HepG2 (cell line): ENCODE measurements around the gene PRSS8. TPM values are rescaled to one million over a fixed set of nuclear protein-coding genes. Genes with fewer than 3 reads are reported as not detected.
A peak's percentile ranks its signal among the peaks of the same experiment; 100 is the strongest.

Source experiments
- ATF3 ChIP-seq: sonication (generic); formaldehyde crosslinking; IDR thresholded peaks from 2 replicates; pipeline ENCODE4 v1.4.0; 2020; ENCODE audit warnings: missing genetic modification reagents
- FOXP4 ChIP-seq: sonication (generic); formaldehyde crosslinking; IDR thresholded peaks from 2 replicates; pipeline ENCODE4 v1.4.0; 2020; ENCODE audit warnings: missing genetic modification reagents
- JUNB ChIP-seq: sonication (generic); formaldehyde crosslinking; IDR thresholded peaks from 2 replicates; pipeline ENCODE4 v1.8.0; 2022; ENCODE audit warnings: missing genetic modification reagents, mild to moderate bottlenecking, borderline replicate concordance
- KAT7 ChIP-seq: IDR thresholded peaks from 2 replicates; pipeline ENCODE4 v1.6.1; 2018; ENCODE audit warnings: borderline replicate concordance, missing compliant biosample characterization
- MAFK ChIP-seq, 2 experiments: IDR thresholded peaks in 1 of 2; conservative IDR thresholded peaks in 1 of 2; 2 replicates each; pipeline ENCODE4 v1.6.1; 2011; ENCODE audit warnings: improper control_type of control experiment in 2 of 2, low read length in 2 of 2
- MATR3 ChIP-seq: sonication (generic); formaldehyde crosslinking; IDR thresholded peaks from 2 replicates; pipeline ENCODE4 v1.4.0; 2020; ENCODE audit warnings: missing genetic modification reagents
- MYPOP ChIP-seq: sonication (generic); formaldehyde crosslinking; IDR thresholded peaks from 2 replicates; pipeline ENCODE4 v1.8.1; 2023; ENCODE audit warnings: mild to moderate bottlenecking, moderate library complexity, missing genetic modification reagents
- NBN ChIP-seq: fragments of 450-650 bp; conservative IDR thresholded peaks from 2 replicates; pipeline ENCODE4 v1.6.1; 2017
- RARA ChIP-seq: IDR thresholded peaks from 2 replicates; pipeline ENCODE4 v1.6.1; 2016; ENCODE audit warnings: missing genetic modification reagents, missing compliant biosample characterization
- RXRB ChIP-seq: IDR thresholded peaks from 2 replicates; pipeline ENCODE4 v1.6.1; 2016; ENCODE audit warnings: borderline replicate concordance, missing genetic modification reagents, missing compliant biosample characterization
- SNRNP70 ChIP-seq: fragments of 200-400 bp; formaldehyde crosslinking; IDR thresholded peaks from 2 replicates; pipeline ENCODE4 v1.6.1; 2017; ENCODE audit warnings: mild to moderate bottlenecking, low read depth, low read length, moderate library complexity
- ZBTB34 ChIP-seq: sonication (generic); formaldehyde crosslinking; IDR thresholded peaks from 2 replicates; pipeline ENCODE4 v1.8.0; 2022; ENCODE audit warnings: mild to moderate bottlenecking, missing genetic modification reagents
- ZFP36 ChIP-seq: fragments of 150-350 bp; IDR thresholded peaks from 2 replicates; pipeline ENCODE4 v1.6.1; 2018; ENCODE audit warnings: borderline replicate concordance, low read length, low read depth; ENCODE audit not compliant: partially characterized antibody
- ZMAT5 ChIP-seq: sonication (generic); formaldehyde crosslinking; IDR thresholded peaks from 2 replicates; pipeline ENCODE4 v1.5.0; 2020; ENCODE audit warnings: mild to moderate bottlenecking, low read depth, missing genetic modification reagents, borderline replicate concordance
- ZNF136 ChIP-seq: sonication (generic); formaldehyde crosslinking; IDR thresholded peaks from 2 replicates; pipeline ENCODE4 v1.8.1; 2022; ENCODE audit warnings: low read depth, mild to moderate bottlenecking, moderate library complexity, missing genetic modification reagents
- ZNF263 ChIP-seq: sonication (generic); formaldehyde crosslinking; IDR thresholded peaks from 2 replicates; pipeline ENCODE4 v1.4.0; 2020; ENCODE audit warnings: missing genetic modification reagents
- ZNF382 ChIP-seq: sonication (generic); formaldehyde crosslinking; IDR thresholded peaks from 2 replicates; pipeline ENCODE4 v1.5.0; 2020; ENCODE audit warnings: missing genetic modification reagents, mild to moderate bottlenecking, borderline replicate concordance
- ZNF530 ChIP-seq: sonication (generic); formaldehyde crosslinking; IDR thresholded peaks from 2 replicates; pipeline ENCODE4 v1.5.0; 2020; ENCODE audit warnings: low read depth, mild to moderate bottlenecking, missing genetic modification reagents
- ZNF75D ChIP-seq: sonication (generic); formaldehyde crosslinking; IDR thresholded peaks from 2 replicates; pipeline ENCODE4 v1.8.1; 2023; ENCODE audit warnings: missing genetic modification reagents, mild to moderate bottlenecking, borderline replicate concordance
- polyA plus RNA-seq, 8 experiments: library from polyadenylated mRNA; depleted of rRNA in 3 of 8; stranded (reverse) in 7 of 8; unstranded in 1 of 8; fragments of >200 nt; fragmentation: Illumina TruSeq in 4 of 8; extraction: Trizol in 4 of 8; gene quantifications; 2 replicates each; pipeline versions ENCODE4 v1.2.1 to v1.2.3, GENCODE V29; 2011 to 2016; ENCODE audit warnings: low read depth in 4 of 8, missing spikeins in 1 of 8, mixed read lengths in 1 of 8; ENCODE audit not compliant: insufficient read depth in 1 of 8
- total RNA-seq, 5 experiments: library from RNA; depleted of rRNA; stranded (reverse); fragments of >200 nt; fragmentation: Illumina TruSeq; extraction: Trizol; gene quantifications; 2 replicates each; pipeline ENCODE4 v1.2.3, GENCODE V29; 2016; ENCODE audit warnings: low read depth in 1 of 5
- TF ChIP-seq, protein P1 (sequence below): sonication (generic); formaldehyde crosslinking; IDR thresholded peaks from 2 replicates; pipeline ENCODE4 v1.5.1; 2020; ENCODE audit warnings: mild to moderate bottlenecking, moderate library complexity, missing genetic modification reagents
- TF ChIP-seq, protein P2 (sequence below): IDR thresholded peaks from 2 replicates; pipeline ENCODE4 v1.6.1; 2012; ENCODE audit warnings: inconsistent platforms

Gene PRSS8
- total and polyA plus RNA-seq, 2 of the 13 experiments (the other 11 are each of a cell fraction or from before 2014, with no cell fraction given) = 2.6 to 7.2 TPM

GRCh38 chr16:31142109-31143010 is 6.8 kb upstream of the PRSS8 start (continued):
- TF ChIP-seq FOXP4 (CRISPR knock-in tag) (peak; percentile 38; the same call in 1 of the 2 replicates), NBN (no peak), ZBTB34 (CRISPR knock-in tag) (0 out of 2 replicates have a peak, but pooled peaks have one; percentile 42), RXRB (CRISPR knock-in tag) (peak; percentile 91), ZNF382 (CRISPR knock-in tag) (no peak), RARA (peak; percentile 46), JUNB (no peak), ZNF530 (no peak), MATR3 (CRISPR knock-in tag) (no peak; the same call in 1 of the 2 replicates), ZMAT5 (CRISPR knock-in tag) (no peak), ZNF263 (peak; percentile 48; the same call in 1 of the 2 replicates), MYPOP (CRISPR knock-in tag) (peak; percentile 57; the same call in 1 of the 2 replicates), SNRNP70 (no peak), ZNF136 (CRISPR knock-in tag) (peak; percentile 90; the same call in 1 of the 2 replicates), ZFP36 (peak; percentile 30), KAT7 (CRISPR knock-in tag) (peak; percentile 64; the same call in 1 of the 2 replicates), ZNF75D (CRISPR knock-in tag) (no peak), ATF3 (CRISPR knock-in tag) (peak; percentile 27; the same call in 1 of the 2 replicates), MAFK (conservative IDR thresholded peaks at IDR 0.05 in 1 of 2, IDR thresholded peaks at IDR 0.05 in 1 of 2; ENCODE audit: low read length in 2 of 2) (no peak)
- TF ChIP-seq, protein P1, sequence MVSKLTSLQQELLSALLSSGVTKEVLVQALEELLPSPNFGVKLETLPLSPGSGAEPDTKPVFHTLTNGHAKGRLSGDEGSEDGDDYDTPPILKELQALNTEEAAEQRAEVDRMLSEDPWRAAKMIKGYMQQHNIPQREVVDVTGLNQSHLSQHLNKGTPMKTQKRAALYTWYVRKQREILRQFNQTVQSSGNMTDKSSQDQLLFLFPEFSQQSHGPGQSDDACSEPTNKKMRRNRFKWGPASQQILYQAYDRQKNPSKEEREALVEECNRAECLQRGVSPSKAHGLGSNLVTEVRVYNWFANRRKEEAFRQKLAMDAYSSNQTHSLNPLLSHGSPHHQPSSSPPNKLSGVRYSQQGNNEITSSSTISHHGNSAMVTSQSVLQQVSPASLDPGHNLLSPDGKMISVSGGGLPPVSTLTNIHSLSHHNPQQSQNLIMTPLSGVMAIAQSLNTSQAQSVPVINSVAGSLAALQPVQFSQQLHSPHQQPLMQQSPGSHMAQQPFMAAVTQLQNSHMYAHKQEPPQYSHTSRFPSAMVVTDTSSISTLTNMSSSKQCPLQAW (CRISPR knock-in tag) = peak; percentile 96
- TF ChIP-seq, protein P2, sequence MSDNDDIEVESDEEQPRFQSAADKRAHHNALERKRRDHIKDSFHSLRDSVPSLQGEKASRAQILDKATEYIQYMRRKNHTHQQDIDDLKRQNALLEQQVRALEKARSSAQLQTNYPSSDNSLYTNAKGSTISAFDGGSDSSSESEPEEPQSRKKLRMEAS = peak; percentile 94
